Transverse colon (tissue), 4 donors: ENCODE measurements around the gene HAPSTR1. TPM values are rescaled to one million over a fixed set of nuclear protein-coding genes. Genes with fewer than 3 reads are reported as not detected.

Experiments used
- DNase-seq: peaks from one replicate; pipeline ENCODE4 v3.0.0-alpha.2; 2019
- H3K27ac ChIP-seq, 4 donors: fragments of 200-600 bp; sonication (generic); 2 replicates each; pipeline ENCODE4 v1.5.1; 2016 to 2018; ENCODE audit warnings: inconsistent platforms in 4 of 4
- H3K27me3 ChIP-seq: fragments of 200-600 bp; sonication (generic); 2 replicates; pipeline ENCODE4 v1.5.1; 2017; ENCODE audit warnings: inconsistent platforms
- H3K36me3 ChIP-seq, 4 donors: fragments of 200-600 bp; sonication (generic); 2 replicates each; pipeline ENCODE4 v1.5.1; 2017 to 2019; ENCODE audit warnings: inconsistent platforms in 4 of 4
- H3K4me1 ChIP-seq, 4 donors: fragments of 200-600 bp; sonication (generic); 2 replicates each; pipeline ENCODE4 v1.5.1; 2017 to 2020; ENCODE audit warnings: inconsistent platforms in 4 of 4
- H3K4me3 ChIP-seq, 4 donors: fragments of 200-600 bp; sonication (generic); 1 replicate in 1 of 4; 2 replicates in 3 of 4; pipeline versions ENCODE4 v1.5.1 to v1.6.1; 2017 to 2019; ENCODE audit warnings: inconsistent platforms in 4 of 4
- H3K9me3 ChIP-seq, 2 donors: fragments of 200-600 bp; sonication (generic); 2 replicates each; pipeline ENCODE4 v1.5.1; 2017 to 2019; ENCODE audit warnings: inconsistent platforms in 2 of 2
- EP300 ChIP-seq: sonication (generic); formaldehyde crosslinking; IDR thresholded peaks from one replicate; pipeline ENCODE4 v1.6.1; 2017; ENCODE audit warnings: antibody characterized with exemption, low read depth
- POLR2A ChIP-seq: fragments of 450-650 bp; IDR thresholded peaks from one replicate; pipeline ENCODE4 v1.6.1; 2016; ENCODE audit warnings: antibody characterized with exemption, mild to moderate bottlenecking, moderate library complexity
- POLR2AphosphoS5 ChIP-seq, 3 donors: sonication (generic); formaldehyde crosslinking; IDR thresholded peaks; one replicate each; pipeline ENCODE4 v1.6.1; 2016; ENCODE audit warnings: antibody characterized with exemption in 3 of 3
- WGBS, 2 donors: methylation state at CpG; one replicate each; pipeline ENCODE4 v1.1.5; 2018; ENCODE audit warnings: low coverage in 1 of 2; 5-methylcytosine and 5-hydroxymethylcytosine counted together
- in situ Hi-C, 4 donors: fragments of 200-750 bp; cut with MboI; loops; one replicate each; pipeline versions ENCODE4 v1.15.0 to v1.15.1; 2017; ENCODE audit warnings: low sequenced_read_pairs in 3 of 4, low pct_ligation_motif_present in 1 of 4, low pct_unique_long_range_greater_than_20kb in 1 of 4
- intact Hi-C: fragments of 100-400 bp; cut with DNase I; formaldehyde crosslinking; loops from one replicate; pipeline ENCODE4 v1.15.1; 2023; ENCODE audit warnings: low total_unique reads
- total RNA-seq, 4 donors: library from RNA; depleted of rRNA; stranded (reverse); fragments of >200 nt; gene quantifications; one replicate each; pipeline ENCODE4 v1.1.0, GENCODE V29; 2016
- TF ChIP-seq, protein P1 (sequence below), 5 experiments: fragments of 200-600 bp in 3 of 5; fragments of 450-650 bp in 2 of 5; sonication (generic) in 3 of 5; IDR thresholded peaks; 1 replicate in 2 of 5; 2 replicates in 3 of 5; pipeline ENCODE4 v1.5.1; 2016 to 2017; ENCODE audit warnings: antibody characterized with exemption in 5 of 5, inconsistent platforms in 3 of 5, mild to moderate bottlenecking in 2 of 5, moderate library complexity in 1 of 5

Gene HAPSTR1
- total RNA-seq, 4 donors from 2014 or later, result 41.4 to 68.5 (median 58.4) TPM

DNA sequence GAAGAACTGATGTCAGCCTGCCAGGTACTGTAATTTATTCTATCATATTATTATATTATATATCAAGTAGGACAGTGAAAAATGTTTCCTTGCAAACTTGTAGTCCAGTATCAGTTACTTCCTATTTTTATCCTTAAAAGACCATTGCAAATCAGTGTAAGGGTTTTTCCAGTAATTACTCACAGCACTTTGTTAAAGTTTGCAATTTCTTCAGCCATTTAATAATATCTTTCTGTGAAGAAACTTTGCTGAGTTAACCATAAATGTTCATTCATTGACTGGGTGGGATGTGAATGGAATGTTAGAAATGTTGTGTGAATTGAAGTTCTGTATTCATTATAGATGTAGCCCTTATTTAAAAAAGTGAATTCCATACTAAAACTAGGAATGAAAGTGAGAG, 26.7 kb downstream of the HAPSTR1 start:
- intact Hi-C loops, result no loop called here
- Histone ChIP-seq H3K36me3 (peaks cover 0 to 13% (median 0%) of the 10 kb centered on the region in 4 donors), H3K27ac (no peak overlapping the region), H3K27me3 (no peaks in the 10 kb centered on the region), H3K9me3 (no peaks in the 10 kb centered on the region), H3K4me3 (no peak overlapping the region), H3K4me1 (peaks cover 2 to 46% (median 17%) of the 10 kb centered on the region in 4 donors)
- TF ChIP-seq EP300 (no peak), POLR2AphosphoS5 (IDR thresholded peaks at IDR 0.05) (no peak), POLR2A (no peak)
- TF ChIP-seq, protein P1, sequence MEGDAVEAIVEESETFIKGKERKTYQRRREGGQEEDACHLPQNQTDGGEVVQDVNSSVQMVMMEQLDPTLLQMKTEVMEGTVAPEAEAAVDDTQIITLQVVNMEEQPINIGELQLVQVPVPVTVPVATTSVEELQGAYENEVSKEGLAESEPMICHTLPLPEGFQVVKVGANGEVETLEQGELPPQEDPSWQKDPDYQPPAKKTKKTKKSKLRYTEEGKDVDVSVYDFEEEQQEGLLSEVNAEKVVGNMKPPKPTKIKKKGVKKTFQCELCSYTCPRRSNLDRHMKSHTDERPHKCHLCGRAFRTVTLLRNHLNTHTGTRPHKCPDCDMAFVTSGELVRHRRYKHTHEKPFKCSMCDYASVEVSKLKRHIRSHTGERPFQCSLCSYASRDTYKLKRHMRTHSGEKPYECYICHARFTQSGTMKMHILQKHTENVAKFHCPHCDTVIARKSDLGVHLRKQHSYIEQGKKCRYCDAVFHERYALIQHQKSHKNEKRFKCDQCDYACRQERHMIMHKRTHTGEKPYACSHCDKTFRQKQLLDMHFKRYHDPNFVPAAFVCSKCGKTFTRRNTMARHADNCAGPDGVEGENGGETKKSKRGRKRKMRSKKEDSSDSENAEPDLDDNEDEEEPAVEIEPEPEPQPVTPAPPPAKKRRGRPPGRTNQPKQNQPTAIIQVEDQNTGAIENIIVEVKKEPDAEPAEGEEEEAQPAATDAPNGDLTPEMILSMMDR (IDR thresholded peaks at IDR 0.05), result no peak
- in situ Hi-C loops, result no loop called here
- DNase-seq, result no peak

DNA sequence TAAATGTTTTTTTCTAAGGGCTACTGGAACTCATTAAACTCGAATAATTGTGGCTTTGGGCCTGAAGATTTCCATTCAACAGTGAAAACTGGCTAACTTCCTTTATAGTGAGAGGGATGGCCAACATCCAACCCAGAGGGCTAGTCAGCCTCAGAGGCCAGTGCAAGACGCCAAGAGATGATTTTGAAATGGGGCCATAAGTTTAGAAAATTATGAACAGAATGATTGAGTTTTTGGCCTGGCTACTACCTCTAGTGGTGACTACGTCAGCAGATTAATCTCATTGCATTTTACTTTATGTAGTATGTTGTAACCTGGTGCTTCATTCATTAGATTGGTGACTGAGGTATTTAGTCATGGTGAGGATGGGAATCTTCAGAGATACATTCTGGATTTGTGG, 28.4 kb downstream of the HAPSTR1 start:
- H3K27me3 ChIP-seq, result no peaks in the 10 kb centered on the region
- H3K4me3 ChIP-seq, result no peak overlapping the region
- no peak overlapping the region for H3K27ac ChIP-seq
- in situ Hi-C loops, result no loop called here
- TF ChIP-seq POLR2A (no peak), POLR2AphosphoS5 (IDR thresholded peaks at IDR 0.05) (no peak), EP300 (no peak)
- TF ChIP-seq, protein P1 (IDR thresholded peaks at IDR 0.05), result no peak
- H3K36me3 ChIP-seq, result peaks cover 0 to 13% (median 0%) of the 10 kb centered on the region in 4 donors
- 58 to 63% methylated on average over 2 to 3 of the region's 3 CpGs for WGBS, 2 donors
- no peak for DNase-seq
- intact Hi-C loops, result no loop called here
- H3K9me3 ChIP-seq, result no peaks in the 10 kb centered on the region
- peaks cover 13 to 47% (median 28%) of the 10 kb centered on the region in 4 donors for H3K4me1 ChIP-seq

DNA sequence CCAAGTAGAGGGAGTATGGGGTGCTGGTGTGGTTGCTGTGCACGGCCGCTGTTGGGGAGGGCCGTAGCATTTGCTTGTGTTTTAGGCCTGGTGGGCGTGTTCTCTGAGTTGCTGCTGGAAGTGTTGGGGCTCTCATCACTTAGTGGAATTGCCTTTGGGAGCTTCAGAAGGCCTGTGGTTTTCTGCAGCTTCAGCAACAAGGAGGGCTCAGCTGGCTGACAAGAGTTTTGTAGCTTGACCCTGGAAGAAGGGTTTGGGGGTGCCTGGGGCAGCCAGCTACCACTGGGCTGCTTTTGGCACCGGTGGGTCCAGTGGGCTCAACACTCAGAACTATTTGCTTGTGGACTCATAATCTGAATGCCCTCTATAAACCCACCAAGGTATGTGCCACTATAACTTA, 30.9 kb downstream of the HAPSTR1 start:
- intact Hi-C loops, result no loop called here
- no peaks in the 10 kb centered on the region for H3K27me3 ChIP-seq
- H3K36me3 ChIP-seq, result peaks cover 0 to 6% (median 0%) of the 10 kb centered on the region in 4 donors
- H3K27ac ChIP-seq, result peak overlapping the region; percentile 76 to 87 (median 84)
- WGBS, 2 donors, result 92% methylated on average over 5 of the region's 5 CpGs; no CpG with 5 or more reads in 1 of the 2 donors
- no peak overlapping the region for H3K4me3 ChIP-seq
- in situ Hi-C loops, result no loop called here
- H3K4me1 ChIP-seq, result peaks cover 14 to 59% (median 30%) of the 10 kb centered on the region in 4 donors
- no peak for DNase-seq
- TF ChIP-seq, protein P1 (IDR thresholded peaks at IDR 0.05), result no peak
- no peak for TF ChIP-seq EP300
- TF ChIP-seq POLR2AphosphoS5 (IDR thresholded peaks at IDR 0.05), result no peak
- no peak for TF ChIP-seq POLR2A
- H3K9me3 ChIP-seq, result no peaks in the 10 kb centered on the region

DNA sequence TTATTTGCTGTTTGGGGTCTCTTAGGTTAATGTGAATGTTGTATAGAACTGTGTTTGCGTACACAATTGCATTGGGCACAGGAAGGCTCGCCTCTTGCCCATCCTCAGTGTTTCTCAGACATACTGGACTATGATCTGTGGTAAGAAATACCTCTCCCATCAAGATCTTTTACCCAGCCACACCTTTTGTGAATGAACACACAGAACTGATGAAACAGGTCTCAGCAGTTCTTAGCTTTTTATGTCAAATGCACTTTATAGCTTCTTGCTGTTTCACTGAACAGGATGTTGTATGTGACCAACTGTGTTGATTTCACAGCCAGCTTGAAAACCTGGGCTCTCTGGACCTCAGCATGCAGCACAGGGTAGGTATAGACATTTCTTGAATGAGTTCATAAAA, 31.5 kb downstream of the HAPSTR1 start:
- H3K36me3 ChIP-seq, result no peaks in the 10 kb centered on the region
- no peaks in the 10 kb centered on the region for H3K9me3 ChIP-seq
- peaks cover 17 to 57% (median 27%) of the 10 kb centered on the region in 4 donors for H3K4me1 ChIP-seq
- intact Hi-C loops, result no loop called here
- no peaks in the 10 kb centered on the region for H3K27me3 ChIP-seq
- H3K27ac ChIP-seq, result peak overlapping the region; percentile 76 to 87 (median 84)
- DNase-seq, result no peak
- TF ChIP-seq EP300 (no peak), POLR2AphosphoS5 (IDR thresholded peaks at IDR 0.05) (peak in 2 of 3 donors; percentile 38 to 59)
- no peak overlapping the region for H3K4me3 ChIP-seq
- in situ Hi-C loops, result no loop called here
- 49% methylated on average over 2 of the region's 2 CpGs; no CpG with 5 or more reads in 1 of the 2 donors for WGBS, 2 donors

DNA sequence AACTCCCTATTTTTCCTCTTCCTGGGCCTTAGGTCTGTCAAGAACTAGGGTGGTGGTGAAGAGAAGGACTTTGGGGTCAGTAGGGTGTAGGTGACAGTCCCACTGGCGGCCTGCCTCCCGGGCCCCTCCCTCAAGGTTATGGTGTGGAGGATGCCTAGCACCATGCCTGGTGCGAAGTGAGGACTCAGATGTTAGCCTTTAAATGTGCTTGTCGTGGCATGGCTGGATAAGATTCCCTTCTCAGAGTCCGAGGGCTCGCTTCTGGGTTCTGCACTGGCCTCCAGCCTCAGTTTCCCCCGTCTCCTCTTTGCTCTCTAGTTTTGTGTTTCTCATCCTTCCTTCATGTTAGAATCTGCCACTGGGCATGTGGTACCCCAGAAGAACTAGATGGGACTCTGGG, 32.0 kb downstream of the HAPSTR1 start:
- H3K4me3 ChIP-seq, result no peak overlapping the region
- in situ Hi-C loops, result no loop called here
- H3K27me3 ChIP-seq, result no peaks in the 10 kb centered on the region
- TF ChIP-seq, protein P1 (IDR thresholded peaks at IDR 0.05), result no peak
- TF ChIP-seq EP300 (no peak), POLR2A (no peak), POLR2AphosphoS5 (IDR thresholded peaks at IDR 0.05) (no peak)
- intact Hi-C loops, result no loop called here
- H3K9me3 ChIP-seq, result no peaks in the 10 kb centered on the region
- H3K27ac ChIP-seq, result peak overlapping the region; percentile 76 to 87 (median 84)
- 85% methylated on average over 7 of the region's 7 CpGs; no CpG with 5 or more reads in 1 of the 2 donors for WGBS, 2 donors
- H3K36me3 ChIP-seq, result no peaks in the 10 kb centered on the region
- no peak for DNase-seq
- peaks cover 17 to 52% (median 27%) of the 10 kb centered on the region in 4 donors for H3K4me1 ChIP-seq
